Activated B cell treated with CpG ODN at 0.5 μM for 24 hours (primary cell): Measurements from ENCODE around the gene TMPRSS4. TPM values are rescaled to one million over a fixed set of nuclear protein-coding genes. Genes with fewer than 3 reads are reported as not detected.

Experiments
- ATAC-seq: fragments of 200-7000 bp; cut with Tn5 transposase; one replicate; pipeline ENCODE4 v1.10.0; 2021; ENCODE audit warnings: low read depth, mild to moderate bottlenecking, moderate library complexity
- CTCF ChIA-PET: fragments of 350-600 bp; sonication (Branson Sonifier 250); formaldehyde crosslinking; loops from one replicate; lab custom pipeline; 2021; ENCODE audit warnings: antibody characterized with exemption; lab: Charles Lee
- POLR2A ChIA-PET: fragments of 350-600 bp; sonication (Branson Sonifier 250); formaldehyde crosslinking; loops from one replicate; lab custom pipeline; 2021; ENCODE audit warnings: antibody characterized with exemption; lab: Charles Lee
- DNase-seq: peaks from one replicate; pipeline ENCODE4 v3.0.0; 2022
- H3K27ac Mint-ChIP-seq: one replicate; pipeline ENCODE4 v1.8.0; 2020; ENCODE audit warnings: mixed read lengths
- H3K27me3 Mint-ChIP-seq: one replicate; pipeline ENCODE4 v1.8.0; 2021; ENCODE audit warnings: mixed read lengths
- H3K36me3 Mint-ChIP-seq: one replicate; pipeline ENCODE4 v1.8.0; 2021; ENCODE audit warnings: low read depth, mixed read lengths
- H3K4me1 Mint-ChIP-seq: one replicate; pipeline ENCODE4 v1.8.0; 2021; ENCODE audit warnings: mixed read lengths
- H3K4me3 Mint-ChIP-seq: one replicate; pipeline ENCODE4 v1.8.0; 2020; ENCODE audit warnings: mild to moderate bottlenecking, mixed read lengths
- H3K9me3 Mint-ChIP-seq: one replicate; pipeline ENCODE4 v1.8.0; 2020; ENCODE audit warnings: mixed read lengths
- intact Hi-C: fragments of 100-400 bp; cut with micrococcal nuclease; formaldehyde crosslinking; loops from one replicate; pipeline ENCODE4 v1.15.1; 2024
- total RNA-seq: library from RNA; stranded (reverse); gene quantifications from 2 replicates; pipeline ENCODE4 v1.2.3, GENCODE V29; 2022
- TF ChIP-seq, protein P1 (sequence below): fragments of 200-600 bp; IDR thresholded peaks from one replicate; pipeline ENCODE4 v1.8.0; 2022; ENCODE audit warnings: antibody characterized with exemption, mild to moderate bottlenecking

TMPRSS4 gene
- total RNA-seq, 1 donor from 2014 or later, result not detected

DNA sequence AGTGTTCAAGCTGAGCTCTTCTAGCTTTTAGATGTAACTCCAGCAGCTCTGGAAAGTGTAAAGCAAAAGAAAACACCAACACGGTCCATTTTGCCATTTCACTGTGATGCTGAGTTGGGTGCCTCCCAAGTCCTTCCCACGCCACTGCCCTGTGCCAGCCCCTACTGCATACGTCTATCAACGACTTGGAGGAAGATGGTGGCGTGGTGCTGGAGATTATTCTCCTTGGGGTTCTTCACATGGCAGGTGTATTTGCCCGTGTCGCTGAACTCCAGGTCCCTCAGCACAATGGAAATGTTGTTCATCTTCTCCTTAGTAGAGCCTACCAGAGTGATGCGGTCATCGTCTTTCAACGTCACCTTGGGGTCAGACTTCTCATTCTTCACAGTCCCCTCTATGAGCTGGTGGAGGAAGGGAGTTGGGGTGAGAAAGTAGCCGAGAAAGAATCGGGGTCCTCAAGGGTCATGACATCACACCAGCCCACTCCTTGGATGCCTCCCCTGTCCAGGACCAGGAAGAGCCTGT, 66.8 kb downstream of the TMPRSS4 start:
- ChIA-PET CTCF (interaction anchor here (1.5 to 5.1 kb wide), 5 partner anchors 12 to 465 kb away, joined by 4 to 46 read pairs (median 4); no protein-coding TSS in a partner anchor), POLR2A (no interaction called here)
- Mint-ChIP-seq H3K27ac (no peak overlapping the region), H3K27me3 (peaks cover 69% of the 10 kb centered on the region), H3K4me1 (peaks cover 5% of the 10 kb centered on the region), H3K36me3 (no peaks in the 10 kb centered on the region), H3K9me3 (no peaks in the 10 kb centered on the region), H3K4me3 (no peak overlapping the region)
- ATAC-seq (no peak), DNase-seq (no peak)
- TF ChIP-seq, protein P1, sequence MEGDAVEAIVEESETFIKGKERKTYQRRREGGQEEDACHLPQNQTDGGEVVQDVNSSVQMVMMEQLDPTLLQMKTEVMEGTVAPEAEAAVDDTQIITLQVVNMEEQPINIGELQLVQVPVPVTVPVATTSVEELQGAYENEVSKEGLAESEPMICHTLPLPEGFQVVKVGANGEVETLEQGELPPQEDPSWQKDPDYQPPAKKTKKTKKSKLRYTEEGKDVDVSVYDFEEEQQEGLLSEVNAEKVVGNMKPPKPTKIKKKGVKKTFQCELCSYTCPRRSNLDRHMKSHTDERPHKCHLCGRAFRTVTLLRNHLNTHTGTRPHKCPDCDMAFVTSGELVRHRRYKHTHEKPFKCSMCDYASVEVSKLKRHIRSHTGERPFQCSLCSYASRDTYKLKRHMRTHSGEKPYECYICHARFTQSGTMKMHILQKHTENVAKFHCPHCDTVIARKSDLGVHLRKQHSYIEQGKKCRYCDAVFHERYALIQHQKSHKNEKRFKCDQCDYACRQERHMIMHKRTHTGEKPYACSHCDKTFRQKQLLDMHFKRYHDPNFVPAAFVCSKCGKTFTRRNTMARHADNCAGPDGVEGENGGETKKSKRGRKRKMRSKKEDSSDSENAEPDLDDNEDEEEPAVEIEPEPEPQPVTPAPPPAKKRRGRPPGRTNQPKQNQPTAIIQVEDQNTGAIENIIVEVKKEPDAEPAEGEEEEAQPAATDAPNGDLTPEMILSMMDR, result no peak
- intact Hi-C loops, result no loop called here

DNA sequence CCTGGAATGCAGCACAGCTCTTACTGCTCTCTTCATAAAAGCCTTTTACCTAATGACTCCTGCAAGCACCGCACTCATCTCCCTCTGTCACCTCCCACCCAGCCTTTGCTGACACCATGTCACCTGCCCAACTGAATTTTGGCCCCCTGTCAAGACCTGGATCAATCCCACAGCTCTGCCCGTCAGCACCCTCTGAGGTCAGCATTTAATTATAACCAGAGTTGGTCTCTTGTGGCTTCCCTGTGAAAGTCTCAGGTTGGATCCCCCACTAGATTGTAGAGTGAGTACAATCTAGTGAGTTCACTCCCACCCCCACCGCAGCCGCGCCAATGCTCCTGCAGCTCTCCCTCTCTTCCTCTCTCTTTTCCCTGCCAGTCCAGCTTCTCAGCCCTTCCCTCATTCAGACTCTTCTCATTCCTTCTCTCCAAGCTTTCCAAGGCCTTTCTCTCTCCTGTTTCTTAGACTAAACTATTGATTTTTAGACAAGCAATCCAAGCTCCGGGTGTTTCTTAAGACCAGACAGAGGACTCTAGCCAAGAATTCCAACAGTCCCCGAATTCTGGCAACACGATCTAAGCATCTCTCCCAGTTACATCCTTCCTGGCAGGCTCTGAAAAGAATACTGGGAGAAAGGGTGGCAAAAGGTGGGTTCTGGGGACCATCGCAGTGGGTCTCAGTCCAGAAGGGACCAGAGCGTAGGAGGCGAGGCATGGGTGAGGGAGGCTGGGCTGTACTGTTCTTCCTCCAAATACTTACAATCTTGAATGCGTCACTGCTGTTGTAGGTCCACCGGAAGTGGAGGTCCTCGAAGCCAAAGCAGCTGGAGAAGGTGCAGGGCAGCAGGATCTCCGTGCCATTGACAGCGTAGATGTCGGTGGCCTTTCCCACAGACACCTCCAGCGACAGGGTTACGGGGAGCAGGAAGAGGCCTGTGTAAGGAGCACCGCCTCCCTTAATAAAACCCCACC, 67.7 kb downstream of the TMPRSS4 start:
- intact Hi-C loops, result loop anchor here (1.0 to 5.0 kb wide), 9 partner anchors 27 to 546 kb away; partner anchors contain the start of genes IFT46 and UBE4A
- ChIA-PET CTCF (interaction anchor here (0.6 to 5.1 kb wide), 6 partner anchors 11 to 465 kb away, joined by 3 to 46 read pairs (median 4); no protein-coding TSS in a partner anchor), POLR2A (no interaction called here)
- Mint-ChIP-seq H3K4me1 (peaks cover 5% of the 10 kb centered on the region), H3K36me3 (no peaks in the 10 kb centered on the region), H3K27me3 (peaks cover 67% of the 10 kb centered on the region), H3K9me3 (no peaks in the 10 kb centered on the region), H3K27ac (no peak overlapping the region), H3K4me3 (no peak overlapping the region)
- ATAC-seq (no peak), DNase-seq (no peak)
- TF ChIP-seq, protein P1, result no peak

DNA sequence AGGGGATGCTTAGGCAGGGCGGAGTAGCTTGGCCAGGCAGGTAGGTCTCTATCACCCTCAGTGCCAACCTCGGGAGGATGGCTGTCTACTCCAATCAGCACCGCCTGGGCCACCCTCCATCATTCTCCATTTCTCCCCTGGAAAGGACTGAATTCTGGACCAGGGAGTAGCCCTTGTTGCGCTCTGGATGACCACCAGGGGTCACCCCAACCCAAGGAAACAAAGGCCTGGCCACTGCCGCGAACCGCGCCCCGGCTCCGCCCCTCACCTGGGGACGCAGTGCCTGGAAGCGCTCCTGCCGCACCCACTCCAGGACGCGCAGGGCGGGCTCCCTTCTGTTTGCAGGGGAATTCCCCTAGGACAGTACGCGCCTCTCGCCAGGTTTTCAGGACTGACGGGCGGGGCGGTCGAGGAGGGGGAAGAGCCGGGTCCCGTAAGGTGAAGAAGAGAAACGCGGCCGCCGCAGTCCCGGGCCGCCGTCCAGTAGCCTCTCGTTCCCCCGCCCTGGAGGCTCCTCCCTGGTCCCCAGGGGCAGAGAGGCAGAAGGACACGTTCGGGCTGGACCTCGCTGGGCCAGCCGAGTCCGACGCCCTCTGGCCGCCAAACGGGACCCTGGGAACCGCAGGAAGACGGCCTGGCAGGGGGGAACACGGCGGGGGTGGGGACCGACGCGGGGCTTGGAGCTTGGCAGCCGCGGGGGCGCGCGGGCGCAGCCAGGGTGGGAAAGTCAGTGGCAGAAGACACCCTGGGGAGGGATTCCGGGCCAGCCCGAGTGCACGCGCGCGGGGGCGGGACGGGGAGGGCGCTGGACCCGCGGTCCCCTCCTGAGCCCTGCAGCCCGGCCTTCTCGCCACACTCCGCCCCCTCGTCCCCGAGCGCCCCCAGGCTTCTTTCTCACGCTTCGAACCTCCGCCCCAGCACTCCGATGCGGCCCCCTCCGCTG, 68.7 kb downstream of the TMPRSS4 start:
- Mint-ChIP-seq H3K9me3 (no peaks in the 10 kb centered on the region), H3K36me3 (no peaks in the 10 kb centered on the region), H3K27ac (no peak overlapping the region), H3K27me3 (peaks cover 68% of the 10 kb centered on the region), H3K4me1 (peaks cover 5% of the 10 kb centered on the region), H3K4me3 (peak overlapping the region; percentile 82)
- intact Hi-C loops, result loop anchor here (1.0 to 5.0 kb wide), 9 partner anchors 26 to 545 kb away; partner anchors contain the start of genes IFT46 and UBE4A
- ChIA-PET CTCF (interaction anchor here (1.3 to 5.1 kb wide), 5 partner anchors 25 to 464 kb away, joined by 4 to 46 read pairs (median 4); no protein-coding TSS in a partner anchor), POLR2A (no interaction called here)
- TF ChIP-seq, protein P1, result no peak
- peak; percentile 74 for DNase-seq
- ATAC-seq, result peak; percentile 99

DNA sequence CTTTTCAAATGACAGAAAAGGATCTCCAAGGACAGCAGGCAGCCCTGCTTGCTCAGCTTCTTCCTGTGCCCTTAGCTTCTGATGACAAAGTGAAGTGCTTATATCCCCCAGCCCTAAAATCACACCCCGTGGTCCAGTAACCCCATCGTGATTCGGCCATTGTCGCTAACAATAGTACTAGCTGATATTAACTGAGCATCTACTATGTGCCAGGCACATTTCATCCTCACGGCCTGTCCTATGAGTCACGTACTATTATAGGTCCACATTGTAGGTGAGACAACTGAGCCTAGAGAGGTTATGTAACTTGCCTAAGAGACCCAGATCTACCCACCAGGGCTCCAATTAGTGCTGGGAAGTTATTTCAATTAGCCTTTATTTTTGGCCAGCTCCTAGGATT, 69.7 kb downstream of the TMPRSS4 start:
- TF ChIP-seq, protein P1, result no peak
- ChIA-PET CTCF (interaction anchor here (1.3 to 5.1 kb wide), 2 partner anchors 24 to 342 kb away, joined by 4 to 46 read pairs; no protein-coding TSS in a partner anchor), POLR2A (no interaction called here)
- Mint-ChIP-seq H3K36me3 (no peaks in the 10 kb centered on the region), H3K4me1 (peaks cover 5% of the 10 kb centered on the region), H3K27ac (no peak overlapping the region), H3K4me3 (peak overlapping the region; percentile 76), H3K27me3 (peaks cover 72% of the 10 kb centered on the region), H3K9me3 (no peaks in the 10 kb centered on the region)
- ATAC-seq, result no peak
- intact Hi-C loops, result loop anchor here (5.0 kb wide), 1 partner anchor 421 kb away; the partner anchor contains the start of gene IFT46
- no peak for DNase-seq
